NCI-H1417 treated with DMSO at 0.1 percent for 48 hours (cell line): Measurements from ENCODE around the gene TGDS.
"Not testable (repeated sequence)": the region's sequence is repeated elsewhere in the genome, so short reads cannot be mapped to it uniquely, and the experiment has no call there.

Experiments
- DNase-seq: peaks from one replicate; lab custom pipeline; 2025; lab: John Stamatoyannopoulos, UW

TGDS gene, protein sequence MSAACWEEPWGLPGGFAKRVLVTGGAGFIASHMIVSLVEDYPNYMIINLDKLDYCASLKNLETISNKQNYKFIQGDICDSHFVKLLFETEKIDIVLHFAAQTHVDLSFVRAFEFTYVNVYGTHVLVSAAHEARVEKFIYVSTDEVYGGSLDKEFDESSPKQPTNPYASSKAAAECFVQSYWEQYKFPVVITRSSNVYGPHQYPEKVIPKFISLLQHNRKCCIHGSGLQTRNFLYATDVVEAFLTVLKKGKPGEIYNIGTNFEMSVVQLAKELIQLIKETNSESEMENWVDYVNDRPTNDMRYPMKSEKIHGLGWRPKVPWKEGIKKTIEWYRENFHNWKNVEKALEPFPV

DNA sequence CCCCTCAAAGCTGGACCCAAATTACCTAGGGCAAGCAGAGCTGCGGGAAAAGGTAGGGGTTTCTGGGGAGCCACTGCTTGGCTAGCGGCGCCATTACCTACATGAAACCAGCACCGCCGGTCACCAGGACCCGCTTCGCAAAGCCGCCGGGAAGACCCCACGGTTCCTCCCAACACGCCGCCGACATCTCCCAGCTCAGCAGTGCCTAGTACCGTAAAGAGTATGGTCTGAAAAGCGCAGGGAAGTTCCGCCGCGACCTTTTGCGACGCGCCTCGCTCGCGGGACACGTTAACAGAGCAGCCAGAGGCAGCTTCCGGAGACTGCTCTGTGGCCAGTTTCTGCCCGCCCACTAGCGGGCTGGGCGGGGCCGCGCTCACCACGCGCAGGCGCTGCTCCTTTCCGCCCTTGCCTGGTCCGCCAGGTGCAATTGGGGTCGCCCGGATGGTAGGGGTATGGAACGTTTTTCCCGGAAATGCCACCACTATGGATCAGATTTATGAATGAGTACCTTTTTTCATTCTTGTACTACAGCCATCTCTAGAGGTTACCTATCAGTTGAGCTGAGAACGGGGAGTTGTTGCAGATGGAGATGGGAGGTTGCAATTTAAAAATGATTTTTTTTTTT, at the start of gene TGDS:
TGDS (minus strand) TSS at position 203 of the 625 bp plus-strand sequence; CDS start at position 187, 16 bp downstream.
- peak; percentile 78 for DNase-seq

GRCh38 chr13:94641409-94641941, 45.5 kb upstream of the TGDS start:
- peak; percentile 100 for DNase-seq

- no peak for DNase-seq
Measured at GRCh38 chr13:94640721-94641120, 44.8 kb upstream of the TGDS start.

GRCh38 chr13:94637677-94638076, 41.7 kb upstream of the TGDS start:
- not testable (repeated sequence) for DNase-seq

- no peak for DNase-seq
Measured at GRCh38 chr13:94636942-94637578, 41.1 kb upstream of the TGDS start.

DNA sequence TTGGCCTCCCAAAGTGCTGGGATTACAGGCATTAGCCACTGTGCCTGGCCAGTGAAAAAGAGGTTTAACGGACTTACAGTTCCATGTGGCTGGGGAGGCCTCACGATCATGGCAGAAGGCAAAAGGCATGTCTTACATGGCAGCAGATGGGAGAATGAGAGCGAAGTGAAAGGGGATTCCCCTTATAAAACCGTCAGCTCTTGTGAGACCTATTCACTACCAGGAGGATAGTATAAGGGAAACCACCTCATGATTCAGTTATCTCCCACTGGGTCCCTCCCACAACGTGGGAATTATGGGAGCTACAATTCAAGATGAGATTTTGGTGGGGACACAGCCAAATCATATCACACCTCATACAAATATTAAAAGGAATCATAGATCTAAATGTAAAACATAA, 40.1 kb upstream of the TGDS start:
- not testable (repeated sequence) for DNase-seq

DNA sequence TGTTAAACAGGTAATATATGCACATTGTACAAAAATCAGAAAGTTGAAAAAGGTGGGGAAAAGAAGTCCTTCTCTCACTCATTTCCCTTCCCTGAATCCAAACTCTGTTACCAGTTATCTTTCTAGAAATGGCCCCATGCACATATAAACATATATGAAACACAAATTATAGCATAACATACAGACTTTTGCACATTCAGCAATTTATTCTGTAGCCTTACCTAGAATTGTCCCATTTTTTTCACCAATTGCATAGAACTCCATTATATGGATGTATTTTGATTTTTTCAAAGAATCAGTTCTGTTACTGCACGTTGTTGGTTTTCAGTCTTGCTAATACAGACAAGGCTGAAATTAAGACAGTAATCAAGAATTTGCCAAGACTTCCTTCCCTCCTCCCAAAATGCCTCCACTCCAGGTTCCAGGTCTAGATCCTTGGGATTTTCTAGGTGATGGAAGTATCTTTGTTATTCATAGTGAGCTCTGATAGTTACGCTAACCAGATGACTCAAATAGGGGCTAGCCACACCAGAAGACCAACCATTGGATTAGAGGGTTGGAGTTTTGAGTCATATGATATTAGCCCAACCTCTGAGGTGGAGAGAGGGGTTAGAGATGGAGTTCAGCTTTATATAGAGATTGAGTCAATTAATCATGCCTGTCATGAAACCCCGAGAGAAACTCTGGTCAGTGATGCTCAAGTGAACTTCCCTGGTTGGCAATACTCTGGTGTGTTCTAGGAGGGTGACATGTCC, 36.5 kb upstream of the TGDS start:
- no peak for DNase-seq

DNA sequence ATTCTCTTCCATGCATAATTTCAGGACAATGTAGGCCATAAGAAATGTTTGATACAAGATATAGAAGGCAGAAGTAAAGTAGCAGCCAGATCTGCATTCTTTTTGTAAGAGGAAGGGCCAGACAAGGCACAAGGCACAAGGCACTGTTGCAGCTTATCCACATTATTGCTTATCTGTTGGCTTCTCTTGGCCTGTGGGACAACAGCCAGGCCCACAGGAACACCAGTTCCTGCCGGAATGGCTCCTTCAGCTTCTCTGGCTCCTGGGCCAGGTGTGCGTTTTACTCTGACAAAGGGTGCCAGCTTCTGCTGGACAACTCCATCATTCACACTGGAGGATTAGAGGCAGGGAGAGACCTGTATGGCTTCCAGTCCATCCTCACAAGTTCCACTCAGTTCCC, 34.9 kb upstream of the TGDS start:
- DNase-seq, result no peak

- DNase-seq, result no peak
Measured at GRCh38 chr13:94623316-94623715, 27.4 kb upstream of the TGDS start.

DNA sequence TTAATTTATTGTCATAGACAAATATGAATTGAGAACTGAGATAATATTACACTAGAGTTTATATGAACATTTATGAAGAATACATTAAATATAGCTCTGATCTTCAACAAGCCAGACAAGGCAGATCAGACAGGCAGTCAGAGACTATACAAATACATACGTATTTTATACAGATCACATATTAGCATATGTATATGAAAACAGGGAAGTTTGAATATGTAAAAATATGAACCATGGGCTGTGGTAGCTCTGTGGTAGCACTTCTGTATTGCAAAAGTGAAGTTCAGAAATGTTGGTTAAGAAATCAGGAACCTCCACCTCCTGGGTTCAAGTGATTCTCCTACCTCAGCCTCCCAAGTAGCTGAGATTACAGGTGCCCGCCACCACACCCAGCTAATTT, 26.4 kb upstream of the TGDS start:
- DNase-seq, result no peak

- no peak for DNase-seq
Measured at GRCh38 chr13:94620286-94620896, 24.4 kb upstream of the TGDS start.

- no peak for DNase-seq
Measured at GRCh38 chr13:94617389-94618000, 21.5 kb upstream of the TGDS start.

GRCh38 chr13:94613051-94613450, 17.1 kb upstream of the TGDS start:
- DNase-seq, result no peak

DNA sequence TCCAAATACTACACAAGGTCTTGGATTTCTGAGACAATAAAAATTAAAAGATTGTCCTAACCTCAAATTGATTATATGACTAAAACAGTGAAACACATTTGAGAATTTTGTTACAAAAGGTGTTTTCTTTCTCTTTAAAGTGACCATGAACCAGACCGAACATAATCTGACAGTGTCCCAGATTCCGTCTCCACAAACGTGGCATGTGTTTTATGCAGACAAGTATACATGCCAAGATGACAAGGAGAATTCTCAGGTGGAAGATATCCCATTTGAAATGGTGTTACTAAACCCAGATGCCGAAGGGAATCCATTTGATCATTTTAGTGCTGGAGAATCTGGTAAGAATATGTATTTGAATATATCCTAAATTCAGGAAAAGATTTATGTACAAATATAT, 16.1 kb upstream of the TGDS start:
- no peak for DNase-seq

DNA sequence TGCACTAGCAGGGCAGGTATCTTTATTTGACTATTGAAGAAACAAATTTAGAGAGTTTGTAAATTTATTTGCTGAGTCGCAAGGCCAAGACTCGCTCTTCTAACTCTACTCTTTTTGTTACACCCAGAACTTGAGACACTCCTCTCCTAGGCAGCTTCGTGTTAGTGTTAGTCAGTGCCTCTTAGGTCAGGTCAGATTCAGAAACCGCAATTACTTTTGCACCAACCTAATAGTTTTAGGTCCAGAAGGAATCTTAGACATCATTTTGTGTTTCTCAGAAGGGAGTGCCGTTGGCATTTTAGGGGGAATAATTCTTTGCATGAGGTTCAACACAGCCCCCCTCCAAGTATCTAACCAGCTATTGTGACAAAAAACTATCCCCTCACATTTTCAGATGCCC, 14.5 kb upstream of the TGDS start:
- DNase-seq, result no peak

- no peak for DNase-seq
Measured at GRCh38 chr13:94609196-94609595, 13.2 kb upstream of the TGDS start.

- no peak for DNase-seq
Measured at GRCh38 chr13:94608586-94608985, 12.6 kb upstream of the TGDS start.

- no peak for DNase-seq
Measured at GRCh38 chr13:94607939-94608338, 12.0 kb upstream of the TGDS start.

DNA sequence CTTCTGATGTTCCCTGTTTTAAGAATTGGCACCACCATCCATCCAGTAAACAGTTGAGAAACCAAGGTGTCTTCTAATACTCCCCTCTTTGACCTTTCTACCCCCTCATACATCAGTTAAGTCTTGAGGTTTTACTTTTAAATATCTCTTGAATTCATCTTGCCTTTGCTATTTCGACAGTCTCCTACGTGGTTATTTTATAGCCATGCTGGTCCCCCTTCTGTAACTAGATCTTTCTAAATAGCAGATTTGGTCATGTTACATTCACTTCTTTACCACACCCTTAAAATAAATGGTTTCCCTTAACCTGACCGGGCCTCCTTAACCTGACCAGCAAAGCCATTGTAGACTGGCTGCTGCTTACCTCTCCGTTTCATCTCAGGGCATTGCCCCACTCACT, 11.1 kb upstream of the TGDS start:
- no peak for DNase-seq

DNA sequence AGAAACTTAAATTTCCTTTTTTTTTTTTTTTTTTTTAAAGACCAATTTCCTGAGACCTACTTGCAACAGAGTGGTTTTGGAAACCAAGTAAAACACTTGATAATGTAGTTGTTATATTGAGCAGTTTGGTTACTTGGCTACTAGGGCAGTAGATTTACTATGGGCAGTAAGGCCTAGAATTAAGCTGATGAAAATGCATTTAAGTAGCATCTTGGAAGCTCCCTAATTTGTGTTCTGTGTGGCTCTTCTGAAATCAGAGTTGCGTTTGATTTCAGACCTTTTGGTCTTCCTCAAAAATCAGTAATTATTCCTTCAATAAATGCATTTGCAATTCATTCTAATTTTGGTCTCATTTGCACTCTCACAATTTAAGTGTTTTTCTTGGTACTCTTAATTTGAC, 6.5 kb upstream of the TGDS start:
- no peak for DNase-seq
